HG02763 (cell line): Measurements from ENCODE around the gene NDNF.

ENCODE experiments used
- ATAC-seq: cut with Tn5 transposase; IDR thresholded peaks from one replicate; pipeline ENCODE4 v1.9.1; 2021; ENCODE audit warnings: mild to moderate bottlenecking, moderate library complexity; ENCODE audit not compliant: unreplicated experiment

NDNF gene

DNA sequence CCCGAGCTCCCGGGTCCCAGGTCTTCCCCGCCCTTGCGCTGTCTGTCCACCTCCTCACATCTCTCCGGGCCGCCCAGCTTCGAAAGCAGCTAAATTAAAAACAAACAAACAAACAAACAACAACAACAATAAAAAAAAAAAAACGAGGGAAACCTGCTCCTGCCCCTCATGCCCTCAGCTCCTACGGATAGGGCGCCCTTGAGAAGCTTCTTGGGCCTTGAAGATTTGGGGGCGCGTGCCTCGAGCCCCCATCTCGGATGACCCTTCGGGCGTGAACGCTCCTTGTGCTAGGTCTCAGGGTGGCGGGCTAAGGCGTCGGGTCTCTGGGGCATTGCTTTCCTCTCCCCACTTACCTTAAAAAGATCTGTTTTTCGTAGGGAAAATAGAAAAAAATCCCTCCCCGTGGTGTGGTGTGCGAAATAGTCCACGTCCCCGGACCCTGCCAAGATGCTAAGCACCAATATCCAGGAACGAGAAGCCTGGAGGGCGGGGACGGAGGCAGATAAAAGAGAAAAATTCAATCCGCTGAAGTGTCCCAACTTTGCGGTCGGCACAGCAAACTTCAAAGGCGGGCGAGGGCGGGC lies 603 bp downstream of the NDNF start:
- ATAC-seq, result no peak

DNA sequence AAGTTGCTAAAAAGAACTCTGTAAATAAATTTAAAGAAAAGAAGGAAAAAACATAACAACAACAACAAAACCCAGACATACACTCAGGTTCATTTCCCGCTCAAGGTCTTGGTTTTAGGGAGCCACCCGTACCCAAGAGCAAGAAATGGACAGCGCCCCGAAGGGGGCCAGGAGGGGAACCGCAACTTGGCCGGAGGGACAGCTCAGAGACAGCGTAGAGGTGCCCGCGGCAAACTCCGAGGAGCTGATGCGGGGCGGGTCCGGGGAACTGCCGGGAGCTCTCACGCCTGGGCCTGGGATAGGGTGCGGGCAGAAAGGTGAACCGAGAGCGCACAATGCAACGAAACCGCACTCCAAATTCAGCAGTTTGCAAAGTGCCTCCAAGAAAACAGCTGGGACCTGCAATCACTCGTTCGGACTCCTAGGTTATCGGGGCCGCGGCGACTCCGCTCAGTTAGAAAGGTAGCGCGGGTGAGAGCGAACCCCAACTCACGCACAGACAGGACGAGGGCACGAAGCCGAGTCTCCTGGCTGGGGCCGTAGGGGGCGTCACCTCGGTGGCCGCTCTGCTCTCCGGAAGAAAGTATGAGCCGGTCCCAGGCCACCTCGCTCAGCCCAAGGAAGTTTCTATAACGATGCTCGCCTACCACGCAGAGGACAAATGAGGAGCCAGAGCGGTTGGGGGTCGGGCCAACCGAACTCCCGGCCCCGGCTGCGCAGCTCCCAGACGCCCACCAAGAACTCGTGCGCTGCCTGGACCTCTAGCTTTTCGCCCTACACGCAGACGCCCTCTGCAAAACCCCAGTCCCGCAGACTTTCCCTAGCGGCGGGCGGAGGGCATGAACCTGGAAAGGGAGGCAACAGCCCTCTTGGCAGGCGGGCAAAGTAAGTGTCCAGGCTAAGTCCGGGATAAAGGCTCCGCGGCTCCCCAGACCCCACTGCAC lies 1.4 kb downstream of the NDNF start:
- no peak for ATAC-seq

DNA sequence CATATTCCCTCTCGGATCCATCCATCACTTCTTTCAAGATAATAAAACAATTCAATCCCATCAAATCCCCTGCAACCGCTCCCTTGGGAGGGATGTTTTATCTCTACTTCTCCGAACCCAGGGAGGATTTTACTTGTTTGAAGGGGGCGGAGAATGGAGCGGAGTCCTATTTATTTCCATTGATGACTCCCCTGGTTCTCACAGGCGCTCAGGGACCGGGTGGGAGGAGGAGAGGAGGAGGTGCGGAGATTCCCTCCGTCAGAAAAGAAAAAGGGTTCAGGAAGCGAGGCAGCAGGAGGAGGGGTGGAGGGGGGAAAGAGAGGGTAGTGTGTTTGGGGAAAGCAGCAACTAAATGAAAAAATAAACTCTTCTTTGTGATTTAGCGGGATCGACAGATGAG lies 2.1 kb downstream of the NDNF start:
- no peak for ATAC-seq

DNA sequence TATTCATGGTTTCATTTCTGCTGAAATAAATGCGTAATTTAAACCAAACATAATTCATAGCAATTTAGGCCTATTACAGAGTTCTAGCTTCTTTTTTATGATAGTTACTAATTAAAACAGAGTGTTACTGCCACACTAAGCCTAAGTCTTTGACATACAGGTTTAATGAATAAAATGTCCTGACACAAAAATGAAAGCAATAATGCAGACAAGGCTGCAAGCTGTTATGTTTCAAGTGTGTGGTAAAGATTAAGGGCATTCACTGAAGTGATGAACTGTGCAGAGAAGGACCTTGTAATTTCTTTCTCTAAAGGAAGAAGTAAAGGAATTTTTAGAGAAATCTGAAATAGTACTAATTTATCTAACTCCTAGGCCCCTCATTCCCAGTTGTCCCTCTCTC lies 2.9 kb downstream of the NDNF start:
- no peak for ATAC-seq

DNA sequence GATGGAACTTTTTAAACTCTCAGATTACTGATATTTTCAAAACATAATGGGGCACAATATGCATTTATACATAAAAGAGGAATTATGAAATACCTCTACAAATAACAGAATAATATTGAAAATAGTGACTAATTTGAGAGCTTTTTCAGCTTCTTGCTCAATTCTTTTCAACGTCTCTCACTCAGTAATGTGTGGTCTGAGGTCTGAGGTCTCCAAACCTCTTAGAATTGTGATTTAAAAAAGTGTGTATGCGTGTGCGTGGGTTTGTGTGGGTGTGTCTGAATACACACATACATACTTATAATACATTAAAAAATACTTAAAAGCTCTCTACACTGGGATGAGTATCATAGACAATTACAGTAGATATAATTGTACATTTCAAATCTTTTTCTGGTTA lies 7.9 kb downstream of the NDNF start:
- ATAC-seq, result no peak

DNA sequence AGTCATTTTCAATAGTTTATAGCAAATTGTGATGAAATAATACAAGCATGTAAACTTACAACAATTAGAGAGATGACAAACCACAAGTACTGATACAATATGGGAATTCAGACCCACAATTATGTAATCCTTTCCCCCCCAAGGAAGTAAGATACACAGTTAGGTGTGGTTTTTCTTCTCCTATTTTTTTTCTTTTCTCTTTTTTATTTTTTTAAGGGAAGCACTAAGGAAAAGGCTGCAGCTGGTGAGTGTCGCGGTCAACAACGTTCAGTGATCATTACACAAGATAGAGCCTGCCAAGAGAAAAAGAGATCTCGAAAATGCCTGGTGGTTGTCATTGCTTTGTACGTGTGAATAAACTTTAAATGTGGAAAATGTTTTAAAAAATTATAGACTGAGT lies 9.8 kb downstream of the NDNF start:
- no peak for ATAC-seq

DNA sequence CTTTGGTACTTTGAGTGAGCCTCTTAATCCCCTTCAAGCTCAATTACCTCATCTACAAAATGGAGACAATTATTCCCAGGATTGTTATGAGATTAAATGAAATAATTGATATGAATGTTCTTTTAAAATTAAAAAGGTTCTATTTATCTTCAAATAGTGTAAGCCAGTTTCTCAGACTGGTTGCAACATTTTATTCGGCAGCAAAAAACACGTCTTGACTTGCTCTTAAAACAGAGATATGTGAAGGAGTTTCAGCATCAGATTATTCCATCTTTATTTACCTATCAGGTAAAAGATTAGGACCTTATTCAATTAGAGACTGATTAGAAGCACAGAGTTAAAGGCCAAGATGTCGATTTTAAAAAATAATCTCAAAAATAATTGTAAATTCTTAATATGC lies 10.5 kb downstream of the NDNF start:
- no peak for ATAC-seq

DNA sequence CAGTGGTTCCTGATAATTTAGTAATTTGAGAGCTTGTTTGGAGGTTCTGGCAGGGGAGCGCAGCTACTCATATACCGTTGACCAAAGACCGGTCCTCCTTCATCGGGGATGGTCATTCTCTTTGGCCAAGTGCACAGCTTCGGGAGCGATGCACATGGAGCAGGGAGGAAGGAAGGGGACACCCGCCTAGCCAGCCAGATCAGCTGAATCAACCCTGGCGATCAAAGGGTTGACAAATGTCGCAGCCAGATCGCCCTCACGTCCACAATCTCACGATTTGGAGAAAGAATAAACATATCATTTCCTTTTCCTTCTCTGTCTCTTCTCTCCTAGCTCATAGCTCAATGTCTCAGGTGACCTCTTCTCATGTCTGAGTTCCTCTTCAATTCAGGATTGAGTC lies 11.1 kb downstream of the NDNF start:
- no peak for ATAC-seq

DNA sequence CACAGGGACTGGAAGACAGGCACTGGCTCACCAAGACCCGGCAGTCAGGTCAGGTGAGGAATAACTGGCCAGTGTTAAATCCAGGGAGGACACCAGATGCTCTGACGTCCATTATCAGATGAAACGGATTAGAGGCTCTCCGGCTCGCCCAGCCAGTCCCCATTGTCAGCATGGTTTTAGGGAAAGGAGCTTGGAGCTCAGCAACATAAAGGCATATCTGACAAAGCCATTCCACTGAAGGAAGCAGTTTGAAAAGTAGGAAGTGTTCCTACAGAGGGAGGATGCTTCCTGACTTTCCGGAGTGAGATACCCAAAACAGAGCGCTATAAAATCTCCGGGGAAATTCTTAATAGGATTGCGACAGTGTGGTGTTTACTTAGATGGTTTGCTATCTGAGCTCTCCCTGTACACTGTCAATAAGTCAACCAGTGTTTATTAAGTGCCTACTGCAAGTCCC lies 14.8 kb downstream of the NDNF start:
- ATAC-seq, result no peak

DNA sequence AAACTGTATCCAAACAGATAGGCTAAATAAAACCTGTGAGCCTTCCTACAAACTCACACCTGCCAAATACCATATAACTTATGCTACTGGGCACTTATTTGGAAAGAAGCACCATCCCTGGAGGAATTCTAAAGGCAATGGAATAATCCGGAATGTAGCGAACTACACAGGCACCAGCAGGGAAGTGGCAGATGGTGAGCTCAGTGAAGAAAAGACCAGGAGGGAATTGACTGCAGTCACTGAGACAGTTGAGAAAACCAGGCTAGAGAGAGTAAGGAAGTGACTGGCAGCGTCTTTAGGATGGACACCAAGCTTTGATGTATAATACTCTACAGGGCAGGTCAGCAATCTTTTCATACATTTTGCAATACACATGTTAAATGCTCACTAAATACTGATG lies 16.3 kb downstream of the NDNF start:
- ATAC-seq, result no peak

DNA sequence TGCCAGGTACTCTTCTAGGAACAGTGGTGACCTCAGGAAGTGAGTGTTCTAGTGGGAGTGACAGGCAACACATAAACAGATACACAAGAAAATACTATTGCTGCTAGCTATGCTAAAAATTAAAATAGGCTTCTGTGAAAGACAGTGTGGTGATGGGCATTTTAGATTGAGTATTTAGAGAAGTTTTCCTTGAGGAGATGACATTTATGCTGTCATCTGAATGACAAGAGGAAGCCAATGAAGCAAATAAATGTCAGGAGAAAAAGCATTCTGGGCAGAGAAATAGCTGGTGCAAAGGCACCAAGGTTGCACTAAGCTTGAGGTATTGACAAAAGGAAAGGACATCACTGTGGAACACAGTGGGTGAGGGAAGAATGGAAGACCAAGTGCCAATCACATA lies 18.0 kb downstream of the NDNF start:
- ATAC-seq, result no peak

DNA sequence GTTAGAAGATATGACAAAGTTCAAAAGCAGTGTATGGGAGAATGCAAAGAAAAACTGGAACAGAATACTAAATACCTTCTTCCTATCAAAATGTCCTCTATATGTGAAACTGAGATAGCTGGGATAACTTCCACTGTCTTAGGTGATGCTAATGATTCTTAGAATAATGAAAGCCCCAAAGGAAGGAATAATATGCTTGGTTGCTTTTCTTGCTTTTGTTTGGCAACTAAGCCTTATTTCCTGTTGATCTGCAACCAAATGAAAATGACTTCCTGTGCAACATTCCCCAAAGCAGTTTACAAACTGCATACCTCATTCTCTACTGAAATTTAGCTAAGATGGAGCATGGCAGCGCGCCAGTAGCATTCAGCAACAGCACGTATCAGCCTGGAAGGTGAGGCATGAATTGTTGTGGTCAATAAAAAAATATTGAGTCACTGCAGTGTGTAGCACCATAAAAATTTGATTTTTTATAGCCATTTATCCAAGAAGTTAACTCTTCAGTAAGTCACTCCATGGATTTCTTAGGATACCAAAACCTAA lies 18.7 kb downstream of the NDNF start:
- no peak for ATAC-seq

DNA sequence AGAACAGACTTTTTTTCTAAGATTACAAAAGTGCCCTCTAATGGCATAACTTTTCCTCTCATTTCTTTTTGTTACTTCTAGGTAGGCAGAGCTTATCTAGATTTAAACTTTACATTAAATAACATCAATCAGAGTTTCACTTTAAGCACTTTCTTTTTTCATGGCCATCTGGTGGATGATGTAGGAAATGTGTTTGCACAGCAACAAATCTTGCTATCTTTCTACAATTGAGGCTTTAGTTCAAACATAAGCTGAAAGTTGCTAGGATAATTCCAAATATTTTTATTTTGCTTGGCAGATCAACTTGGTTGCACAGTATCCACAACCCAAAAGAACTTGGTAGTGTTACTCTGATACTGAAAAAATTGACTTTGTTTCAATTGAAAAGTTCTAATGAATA lies 22.0 kb downstream of the NDNF start:
- no peak for ATAC-seq

DNA sequence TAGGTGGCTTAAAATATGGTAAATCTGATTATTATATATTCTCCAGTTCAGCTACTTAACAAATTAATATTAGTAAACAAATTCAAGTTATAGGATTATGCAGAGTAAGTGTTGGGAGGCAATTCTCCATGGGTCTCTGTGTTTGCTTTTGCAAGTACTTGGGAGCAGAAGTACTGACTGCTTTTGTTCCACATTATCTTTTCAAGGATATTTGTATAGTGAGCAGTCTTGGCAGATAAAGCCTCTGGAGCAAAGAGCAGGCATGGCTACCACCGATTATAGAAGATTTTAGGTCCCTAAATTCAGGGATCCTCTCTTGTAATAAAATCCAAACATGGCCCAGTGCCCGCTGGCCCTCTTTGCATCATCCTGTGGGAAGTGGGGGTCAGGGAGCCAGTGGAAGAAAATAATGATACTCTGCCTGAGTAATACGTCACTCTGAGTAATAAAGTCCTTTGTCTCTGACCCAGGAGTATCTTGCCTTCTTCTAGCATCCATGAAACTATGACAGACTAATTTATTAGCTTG lies 23.2 kb downstream of the NDNF start:
- no peak for ATAC-seq

DNA sequence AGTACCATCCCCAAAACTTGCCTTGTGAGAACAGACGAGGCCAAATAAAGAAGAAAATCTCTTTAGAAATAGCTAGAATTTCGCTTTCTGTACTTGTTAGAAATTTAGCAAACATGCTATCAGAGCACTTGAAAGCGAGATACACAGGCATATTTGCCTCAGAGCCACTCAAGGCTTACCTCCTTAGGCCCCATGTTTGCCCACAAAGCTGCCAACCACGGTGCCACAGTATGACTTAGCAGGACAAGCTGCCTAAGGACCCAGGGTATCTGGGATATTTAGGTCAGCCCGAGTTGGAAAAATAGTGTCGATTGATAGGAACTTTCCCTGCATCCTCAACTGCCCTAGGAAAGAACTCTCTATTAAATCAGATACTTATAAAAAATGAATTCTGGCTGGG lies 24.2 kb downstream of the NDNF start:
- no peak for ATAC-seq

DNA sequence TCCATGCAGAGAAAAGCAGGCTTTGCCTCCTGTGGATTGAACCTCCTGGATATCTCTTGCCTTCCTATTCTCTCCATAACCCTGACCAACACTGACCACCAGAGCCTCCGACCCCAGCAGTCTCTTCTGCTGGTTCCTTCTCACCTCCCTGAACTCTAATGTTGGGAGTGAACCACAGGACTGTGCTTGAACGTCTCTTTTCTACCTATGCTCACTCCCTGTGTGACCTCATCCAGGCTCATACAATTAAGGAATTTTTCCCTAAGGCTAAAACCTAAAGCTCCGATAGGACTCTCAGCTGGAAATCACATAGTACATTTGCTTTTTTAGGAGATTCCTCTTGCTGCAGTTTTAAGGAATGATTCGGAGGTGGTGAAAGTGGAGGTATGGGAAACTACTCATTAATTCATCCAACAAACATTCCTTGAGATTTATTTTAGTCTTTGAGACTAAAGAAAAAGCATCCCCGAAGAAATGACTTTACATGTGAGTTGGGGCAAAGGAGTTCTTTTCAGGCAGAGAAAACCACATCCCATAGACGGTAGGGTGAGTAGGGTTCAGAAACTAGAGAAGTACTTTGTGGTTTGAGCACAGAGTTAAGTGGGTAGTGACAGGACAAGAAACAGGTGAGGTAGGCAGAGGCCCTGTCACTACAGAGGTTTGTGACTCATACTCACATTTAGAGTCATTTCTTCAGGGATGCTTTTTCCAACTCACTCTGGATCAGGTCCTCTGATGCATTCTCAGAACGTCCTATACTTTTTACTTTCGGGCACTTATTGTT lies 30.8 kb downstream of the NDNF start:
- ATAC-seq, result peak; percentile 96

DNA sequence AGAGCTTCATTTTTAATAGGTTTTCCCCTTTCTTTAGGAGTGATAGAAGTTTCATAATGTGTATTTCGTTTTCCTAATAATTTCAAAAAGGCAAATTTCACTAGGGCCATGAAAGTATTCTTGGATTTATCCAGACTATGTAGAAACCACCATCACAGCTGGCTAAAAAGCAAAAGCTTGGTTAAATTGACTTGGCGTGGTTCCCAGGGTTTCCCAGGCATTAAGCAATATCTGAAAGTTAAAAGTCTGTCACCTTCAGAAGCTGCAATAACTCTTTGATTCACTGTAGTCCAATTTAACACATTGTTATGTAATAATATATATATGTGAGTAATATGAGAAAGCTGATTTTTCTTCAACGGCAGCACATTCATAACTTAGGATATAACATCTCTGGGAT lies 38.3 kb downstream of the NDNF start:
- no peak for ATAC-seq

DNA sequence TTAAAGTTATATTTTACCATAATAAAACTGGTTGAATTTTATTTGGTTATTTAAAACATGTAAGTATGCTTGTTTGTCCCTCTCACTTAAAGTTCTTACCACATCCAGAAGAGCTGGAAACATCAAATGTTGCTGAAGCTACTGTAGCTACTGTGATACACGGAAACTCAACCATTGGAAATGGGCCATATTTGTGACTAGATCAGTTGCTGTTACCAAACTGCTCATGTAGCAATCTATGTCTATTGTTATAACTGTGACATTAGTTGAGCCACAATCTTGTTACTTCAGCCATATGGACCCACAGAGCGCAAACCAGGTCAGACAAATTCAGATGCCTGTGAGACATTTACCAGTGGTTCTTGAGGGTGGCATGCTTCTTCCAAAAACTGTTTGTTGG lies 41.6 kb downstream of the NDNF start:
- no peak for ATAC-seq

DNA sequence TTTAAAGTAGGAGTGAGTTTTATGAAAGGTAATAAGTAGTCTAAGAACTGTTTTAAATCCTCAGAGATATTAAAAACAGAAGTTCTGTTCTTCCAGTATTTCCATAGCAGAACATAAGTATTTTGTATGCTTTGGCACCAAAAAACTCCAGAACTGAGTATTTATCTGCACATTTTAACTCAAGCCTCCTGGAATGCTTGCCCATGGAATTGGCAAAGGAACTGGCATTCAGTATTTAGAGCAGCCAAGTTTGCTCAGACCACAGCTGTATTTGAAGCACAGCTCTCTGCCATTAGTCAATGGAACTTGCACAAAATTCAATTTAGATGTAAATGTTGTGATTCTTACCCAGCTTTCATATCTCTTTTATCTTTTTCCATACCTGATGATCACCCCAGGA lies 42.2 kb downstream of the NDNF start:
- ATAC-seq, result no peak

DNA sequence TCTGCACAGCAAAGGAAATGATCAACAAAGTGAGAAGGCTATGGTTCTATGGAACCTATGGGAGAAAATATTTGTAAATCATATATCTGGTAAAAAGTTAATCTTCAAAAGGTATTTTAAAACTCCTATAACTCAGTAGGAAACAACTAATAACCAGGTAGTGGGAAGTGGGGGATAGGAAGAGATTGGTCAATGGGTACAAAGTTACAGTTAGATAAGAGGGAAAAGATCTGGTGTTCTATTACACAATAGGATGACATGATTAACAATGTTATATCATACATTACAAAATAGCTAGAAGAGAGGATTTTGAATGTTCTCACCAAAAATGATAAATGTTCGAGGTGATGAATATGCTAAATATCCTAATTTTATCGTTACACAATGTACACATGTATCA lies 46.3 kb downstream of the NDNF start:
- ATAC-seq, result no peak

DNA sequence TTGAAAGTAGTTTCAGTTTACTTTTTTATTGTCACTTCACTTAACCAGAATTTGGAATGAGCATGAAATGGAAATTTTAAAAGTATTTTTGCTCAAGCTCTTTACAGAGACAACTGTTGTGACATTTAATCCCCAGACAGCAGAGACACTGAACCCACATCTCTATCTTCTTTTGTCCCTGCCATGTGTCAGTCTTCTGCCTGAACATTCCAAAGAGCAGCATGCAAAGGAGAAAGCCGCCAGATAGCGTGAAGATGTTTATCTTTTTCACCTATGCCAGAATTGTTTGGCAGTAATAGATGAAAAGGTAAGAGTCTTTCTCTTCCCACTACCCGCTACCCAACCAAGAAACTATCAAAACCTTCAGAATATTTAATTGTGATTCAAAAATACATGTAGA lies 46.8 kb downstream of the NDNF start:
- ATAC-seq, result no peak
